NT2/D1 (cell line): ENCODE data around the gene SPPL2C.

ENCODE experiments used
- SUZ12 ChIP-seq: IDR thresholded peaks from 2 replicates; pipeline ENCODE4 v1.6.1; 2011; ENCODE audit not compliant: insufficient read length, insufficient read depth; ENCODE audit errors: extremely low read depth
- YY1 ChIP-seq: IDR thresholded peaks from 2 replicates; pipeline ENCODE4 v1.6.1; 2011; ENCODE audit not compliant: insufficient read length, insufficient read depth
- ZNF274 ChIP-seq: IDR thresholded peaks from 2 replicates; pipeline ENCODE4 v1.6.1; 2011; ENCODE audit warnings: mild to moderate bottlenecking, low read depth, low read length

DNA sequence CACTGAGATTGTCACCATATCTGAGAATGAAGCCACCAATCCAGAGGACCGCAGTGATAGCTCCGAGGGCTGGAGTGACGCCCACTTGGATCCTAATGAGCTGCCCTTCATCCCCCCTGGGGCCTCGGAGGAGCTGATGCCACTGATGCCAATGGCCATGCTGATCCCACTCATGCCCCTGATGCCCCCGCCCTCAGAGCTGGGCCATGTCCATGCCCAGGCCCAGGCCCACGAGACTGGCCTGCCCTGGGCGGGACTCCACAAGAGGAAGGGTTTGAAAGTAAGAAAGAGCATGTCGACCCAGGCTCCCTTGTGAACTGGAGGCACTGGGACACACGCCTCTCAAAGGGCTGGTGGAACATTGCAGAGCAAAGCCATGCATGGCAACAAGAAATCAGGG, 2.0 kb downstream of the SPPL2C start:
- TF ChIP-seq YY1 = no peak
- TF ChIP-seq ZNF274 = no peak
- no peak for TF ChIP-seq SUZ12
